NB4 (cell line): ENCODE measurements around the gene FGF19.

Experiments used
- CTCF ChIP-seq: IDR thresholded peaks from one replicate; pipeline ENCODE4 v1.5.1; 2012; ENCODE audit warnings: low read depth, low read length
- MYC ChIP-seq: IDR thresholded peaks from 2 replicates; pipeline ENCODE4 v1.6.1; 2011; ENCODE audit warnings: low read depth, low read length
- POLR2A ChIP-seq: IDR thresholded peaks from 2 replicates; pipeline ENCODE4 v1.6.1; 2011; ENCODE audit warnings: mild to moderate bottlenecking; ENCODE audit not compliant: insufficient read length; ENCODE audit errors: extremely low read depth
- TF ChIP-seq, protein P1 (sequence below): IDR thresholded peaks from 2 replicates; pipeline ENCODE4 v1.6.1; 2011; ENCODE audit warnings: low read depth, low read length

DNA sequence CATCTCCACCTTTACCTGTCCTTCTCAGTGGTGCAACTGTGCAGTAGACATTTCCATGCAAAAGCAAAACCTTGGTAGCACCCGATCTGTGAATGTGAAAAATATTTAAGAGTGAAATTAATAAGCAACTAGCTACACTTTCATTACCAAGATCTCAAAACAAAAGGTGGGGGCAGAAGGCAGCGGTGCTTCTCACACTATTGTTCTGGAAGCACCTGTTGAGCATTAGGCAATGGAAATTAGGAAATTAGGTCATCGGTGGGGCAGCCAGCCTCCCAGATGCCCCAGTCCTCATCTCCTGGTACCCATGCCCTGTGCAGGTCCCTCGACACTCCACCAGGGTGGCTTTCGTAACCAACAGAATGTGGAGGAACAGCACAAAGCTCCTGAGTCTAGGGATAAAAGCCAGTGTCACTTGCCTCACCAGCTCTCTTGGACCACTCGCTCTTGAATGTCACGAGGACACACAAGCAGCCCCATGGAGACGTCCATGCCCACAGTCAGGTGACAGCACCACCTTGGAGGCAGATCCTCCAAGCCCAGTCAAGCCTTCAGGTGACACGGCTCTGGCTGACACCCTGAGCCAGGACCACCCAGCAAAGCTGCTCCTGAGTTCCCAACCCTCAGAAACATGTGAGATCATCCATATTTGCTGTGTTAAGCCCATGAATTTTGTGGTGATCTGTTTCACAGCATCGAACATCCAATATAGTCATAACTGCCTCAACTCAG, 31.9 kb downstream of the FGF19 start:
- TF ChIP-seq CTCF (no peak), POLR2A (no peak), MYC (no peak)
- TF ChIP-seq, protein P1, sequence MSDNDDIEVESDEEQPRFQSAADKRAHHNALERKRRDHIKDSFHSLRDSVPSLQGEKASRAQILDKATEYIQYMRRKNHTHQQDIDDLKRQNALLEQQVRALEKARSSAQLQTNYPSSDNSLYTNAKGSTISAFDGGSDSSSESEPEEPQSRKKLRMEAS, result no peak
